Tibial nerve (tissue), 4 donors: Measurements from ENCODE around the gene PCED1B.

Experiments used
- EP300 ChIP-seq, 2 donors: sonication (generic); formaldehyde crosslinking; IDR thresholded peaks; one replicate each; pipeline ENCODE4 v1.6.1; 2017; ENCODE audit warnings: antibody characterized with exemption in 2 of 2, mild to moderate bottlenecking in 1 of 2
- POLR2A ChIP-seq, 2 donors: fragments of 450-650 bp; IDR thresholded peaks; one replicate each; pipeline ENCODE4 v1.6.1; 2017; ENCODE audit warnings: antibody characterized with exemption in 2 of 2, mild to moderate bottlenecking in 2 of 2, moderate library complexity in 2 of 2
- TF ChIP-seq, protein P1 (sequence below), 5 experiments: fragments of 200-600 bp in 3 of 5; fragments of 450-650 bp in 2 of 5; sonication (generic) in 3 of 5; IDR thresholded peaks; one replicate each; pipeline ENCODE4 v1.5.1; 2016 to 2019; ENCODE audit warnings: antibody characterized with exemption in 5 of 5, mild to moderate bottlenecking in 3 of 5, moderate library complexity in 2 of 5

DNA sequence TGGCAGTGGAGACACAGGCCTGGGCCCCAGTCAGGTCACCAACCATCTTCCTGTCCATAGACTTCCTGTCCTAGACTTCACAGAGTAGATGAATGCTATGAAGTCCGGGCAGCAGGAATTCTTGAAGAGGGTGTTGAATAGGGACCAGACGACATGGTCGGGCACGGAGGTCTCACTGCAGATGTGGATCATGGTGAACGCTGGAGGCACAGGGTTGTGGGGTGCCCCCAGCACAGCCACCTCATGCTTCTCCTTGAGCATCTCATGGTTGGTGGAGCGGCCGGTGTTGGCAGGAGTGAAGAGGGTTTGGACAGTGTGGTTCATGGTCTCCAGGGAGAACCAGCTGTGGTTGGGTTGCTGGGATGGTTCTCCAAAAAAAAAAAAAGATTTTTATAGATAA is 56.2 kb downstream of the PCED1B start:
- TF ChIP-seq, protein P1, sequence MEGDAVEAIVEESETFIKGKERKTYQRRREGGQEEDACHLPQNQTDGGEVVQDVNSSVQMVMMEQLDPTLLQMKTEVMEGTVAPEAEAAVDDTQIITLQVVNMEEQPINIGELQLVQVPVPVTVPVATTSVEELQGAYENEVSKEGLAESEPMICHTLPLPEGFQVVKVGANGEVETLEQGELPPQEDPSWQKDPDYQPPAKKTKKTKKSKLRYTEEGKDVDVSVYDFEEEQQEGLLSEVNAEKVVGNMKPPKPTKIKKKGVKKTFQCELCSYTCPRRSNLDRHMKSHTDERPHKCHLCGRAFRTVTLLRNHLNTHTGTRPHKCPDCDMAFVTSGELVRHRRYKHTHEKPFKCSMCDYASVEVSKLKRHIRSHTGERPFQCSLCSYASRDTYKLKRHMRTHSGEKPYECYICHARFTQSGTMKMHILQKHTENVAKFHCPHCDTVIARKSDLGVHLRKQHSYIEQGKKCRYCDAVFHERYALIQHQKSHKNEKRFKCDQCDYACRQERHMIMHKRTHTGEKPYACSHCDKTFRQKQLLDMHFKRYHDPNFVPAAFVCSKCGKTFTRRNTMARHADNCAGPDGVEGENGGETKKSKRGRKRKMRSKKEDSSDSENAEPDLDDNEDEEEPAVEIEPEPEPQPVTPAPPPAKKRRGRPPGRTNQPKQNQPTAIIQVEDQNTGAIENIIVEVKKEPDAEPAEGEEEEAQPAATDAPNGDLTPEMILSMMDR (IDR thresholded peaks at IDR 0.05), result no peak
- TF ChIP-seq POLR2A (IDR thresholded peaks at IDR 0.05) (no peak), EP300 (IDR thresholded peaks at IDR 0.05) (no peak)
